Ramos (cell line): Measurements from ENCODE around the gene AQP5.
"Not testable (repeated sequence)": the region's sequence is repeated elsewhere in the genome, so short reads cannot be mapped to it uniquely, and the experiment has no call there.

Experiments used
- in situ Hi-C: fragments of 300-500 bp; cut with MboI; formaldehyde crosslinking; loops from one replicate; pipeline ENCODE4 v1.14.3; 2022; ENCODE audit warnings: low sequenced_read_pairs; ENCODE audit not compliant: unreplicated experiment

AQP5 gene

GRCh38 chr12:49974231-49974675 lies 12.6 kb downstream of the AQP5 start:
- in situ Hi-C loops: no loop called here

GRCh38 chr12:49974677-49975317 lies 13.1 kb downstream of the AQP5 start:
- in situ Hi-C loops: no loop called here

GRCh38 chr12:49975318-49975761 lies 13.7 kb downstream of the AQP5 start:
- in situ Hi-C loops: no loop called here

GRCh38 chr12:49976557-49976956 lies 14.9 kb downstream of the AQP5 start:
- in situ Hi-C loops: no loop called here

GRCh38 chr12:49978125-49978524 lies 16.5 kb downstream of the AQP5 start:
- in situ Hi-C loops: no loop called here

- in situ Hi-C loops: no loop called here
These were observed 17.4 kb downstream of the AQP5 start for GRCh38 chr12:49979016-49979586.

GRCh38 chr12:49979791-49980190 lies 18.1 kb downstream of the AQP5 start:
- in situ Hi-C loops: no loop called here

GRCh38 chr12:49980501-49981349 lies 19.1 kb downstream of the AQP5 start:
- in situ Hi-C loops: no loop called here

GRCh38 chr12:49982246-49983087 lies 20.8 kb downstream of the AQP5 start:
- in situ Hi-C loops: no loop called here

GRCh38 chr12:49983892-49984291 lies 22.2 kb downstream of the AQP5 start:
- in situ Hi-C loops: no loop called here

- in situ Hi-C loops: no loop called here
These were observed 23.0 kb downstream of the AQP5 start for GRCh38 chr12:49984476-49985359.

- in situ Hi-C loops: no loop called here
These were observed 24.3 kb downstream of the AQP5 start for GRCh38 chr12:49985981-49986380.

- in situ Hi-C loops: not testable (repeated sequence)
These were observed 24.8 kb downstream of the AQP5 start for GRCh38 chr12:49986476-49986875.

- in situ Hi-C loops: no loop called here
These were observed 26.1 kb downstream of the AQP5 start for GRCh38 chr12:49987625-49988303.

- in situ Hi-C loops: not testable (repeated sequence)
These were observed 27.7 kb downstream of the AQP5 start for GRCh38 chr12:49989400-49989799.

GRCh38 chr12:49990273-49990672 lies 28.6 kb downstream of the AQP5 start:
- in situ Hi-C loops: no loop called here

GRCh38 chr12:49998453-49998852 lies 36.8 kb downstream of the AQP5 start:
- in situ Hi-C loops: no loop called here

GRCh38 chr12:50003595-50003994 lies 41.9 kb downstream of the AQP5 start:
- in situ Hi-C loops: no loop called here

GRCh38 chr12:50004696-50005095 lies 43.0 kb downstream of the AQP5 start:
- in situ Hi-C loops: no loop called here
